ENCODE data around the gene AOPEP. TPM values are rescaled to one million over a fixed set of nuclear protein-coding genes. Genes with fewer than 3 reads are reported as not detected.

AOPEP gene
- total RNA-seq, 4 donors from 2014 or later, result 56.5 to 160 (median 103) TPM

DNA sequence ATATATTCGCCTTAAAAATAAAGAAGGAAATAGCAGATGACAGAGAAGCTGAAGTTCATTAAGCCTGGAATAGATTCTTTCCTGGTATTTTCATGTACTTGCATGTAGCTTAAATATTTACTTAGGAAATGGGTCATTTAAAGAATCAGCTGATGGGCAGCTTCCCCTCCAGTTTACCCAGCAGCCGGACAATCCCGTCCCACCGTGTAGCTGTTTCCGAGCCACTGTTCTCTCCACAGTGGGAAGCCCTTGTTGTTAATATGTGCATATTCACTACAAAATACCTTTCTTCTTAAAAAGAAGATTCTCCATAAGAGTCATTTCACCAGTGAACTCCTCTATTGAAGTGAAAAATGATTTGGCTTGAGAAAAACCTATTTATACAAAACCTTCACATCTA is 404.0 kb downstream of the AOPEP start:
- no peaks in the 10 kb centered on the region for H3K36me3 ChIP-seq

DNA sequence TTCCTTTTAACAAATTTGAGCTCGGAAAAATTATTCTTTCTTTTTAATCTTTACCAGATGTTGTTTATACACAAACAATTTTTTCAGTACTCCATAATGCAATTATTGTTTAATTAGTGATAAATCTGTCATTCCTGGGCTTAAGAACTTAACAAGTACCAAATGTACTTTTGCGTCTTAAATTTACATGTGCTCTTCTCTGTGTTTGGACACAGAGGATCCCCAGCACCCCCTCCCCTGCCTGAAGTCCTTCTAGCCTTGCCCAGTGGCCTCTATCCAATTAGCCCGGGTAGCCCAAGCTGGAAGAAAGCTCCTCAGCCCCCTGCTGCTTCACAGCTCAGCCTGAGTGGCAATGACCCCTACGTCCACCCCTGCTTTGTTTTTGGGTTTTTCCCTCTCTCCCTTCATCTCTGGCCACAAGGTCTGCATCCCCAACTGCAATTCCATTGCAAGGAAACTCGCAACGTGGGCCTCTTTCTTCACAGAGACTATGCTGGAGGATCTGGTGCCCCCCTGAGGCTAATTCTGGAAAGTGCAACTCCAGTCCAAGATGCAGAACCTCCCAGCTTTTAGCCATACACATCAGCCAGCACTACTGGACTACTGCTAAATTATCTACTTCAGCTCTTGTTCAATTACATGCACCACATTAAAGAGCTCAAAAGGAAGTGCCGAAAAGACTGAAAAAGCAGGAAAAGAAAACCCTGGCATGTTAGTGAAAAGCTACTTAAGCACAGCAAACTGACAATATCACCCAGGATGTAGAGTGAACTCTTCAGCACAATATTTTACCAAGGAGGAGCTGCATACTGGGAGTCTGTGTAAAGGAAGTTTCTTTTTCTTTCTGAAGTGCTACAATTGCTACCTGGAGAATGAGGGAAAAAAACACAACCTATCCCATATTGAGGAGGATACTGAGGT is 404.8 kb downstream of the AOPEP start:
- H3K27ac ChIP-seq, result no peak overlapping the region
- no peak overlapping the region for H3K4me3 ChIP-seq

More for the DNA sequence above, 404.0 kb downstream of the AOPEP start:
- H3K9me3 ChIP-seq, result no peaks in the 10 kb centered on the region
- H3K27me3 ChIP-seq, result no peaks in the 10 kb centered on the region
- TF ChIP-seq, protein P1, sequence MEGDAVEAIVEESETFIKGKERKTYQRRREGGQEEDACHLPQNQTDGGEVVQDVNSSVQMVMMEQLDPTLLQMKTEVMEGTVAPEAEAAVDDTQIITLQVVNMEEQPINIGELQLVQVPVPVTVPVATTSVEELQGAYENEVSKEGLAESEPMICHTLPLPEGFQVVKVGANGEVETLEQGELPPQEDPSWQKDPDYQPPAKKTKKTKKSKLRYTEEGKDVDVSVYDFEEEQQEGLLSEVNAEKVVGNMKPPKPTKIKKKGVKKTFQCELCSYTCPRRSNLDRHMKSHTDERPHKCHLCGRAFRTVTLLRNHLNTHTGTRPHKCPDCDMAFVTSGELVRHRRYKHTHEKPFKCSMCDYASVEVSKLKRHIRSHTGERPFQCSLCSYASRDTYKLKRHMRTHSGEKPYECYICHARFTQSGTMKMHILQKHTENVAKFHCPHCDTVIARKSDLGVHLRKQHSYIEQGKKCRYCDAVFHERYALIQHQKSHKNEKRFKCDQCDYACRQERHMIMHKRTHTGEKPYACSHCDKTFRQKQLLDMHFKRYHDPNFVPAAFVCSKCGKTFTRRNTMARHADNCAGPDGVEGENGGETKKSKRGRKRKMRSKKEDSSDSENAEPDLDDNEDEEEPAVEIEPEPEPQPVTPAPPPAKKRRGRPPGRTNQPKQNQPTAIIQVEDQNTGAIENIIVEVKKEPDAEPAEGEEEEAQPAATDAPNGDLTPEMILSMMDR (IDR thresholded peaks at IDR 0.05 in 4 of 5, conservative IDR thresholded peaks at IDR 0.05 in 1 of 5), result no peak
- TF ChIP-seq POLR2A (IDR thresholded peaks at IDR 0.05), result no peak
- no peak overlapping the region for H3K4me3 ChIP-seq
- ATAC-seq (no peak), DNase-seq (no peak)
- in situ Hi-C loops (cut with MboI; ENCODE audit: low sequenced_read_pairs in 4 of 4), result loop anchor here in 1 of 4 donors (10.0 kb wide), 1 partner anchor 356 kb away; no protein-coding TSS in a partner anchor
- intact Hi-C loops (cut with DNase I; ENCODE audit: low total_unique reads), result no loop called here
- no peak overlapping the region for H3K27ac ChIP-seq
- peaks cover 8 to 19% of the 10 kb centered on the region in 2 donors for H3K4me1 ChIP-seq

DNA sequence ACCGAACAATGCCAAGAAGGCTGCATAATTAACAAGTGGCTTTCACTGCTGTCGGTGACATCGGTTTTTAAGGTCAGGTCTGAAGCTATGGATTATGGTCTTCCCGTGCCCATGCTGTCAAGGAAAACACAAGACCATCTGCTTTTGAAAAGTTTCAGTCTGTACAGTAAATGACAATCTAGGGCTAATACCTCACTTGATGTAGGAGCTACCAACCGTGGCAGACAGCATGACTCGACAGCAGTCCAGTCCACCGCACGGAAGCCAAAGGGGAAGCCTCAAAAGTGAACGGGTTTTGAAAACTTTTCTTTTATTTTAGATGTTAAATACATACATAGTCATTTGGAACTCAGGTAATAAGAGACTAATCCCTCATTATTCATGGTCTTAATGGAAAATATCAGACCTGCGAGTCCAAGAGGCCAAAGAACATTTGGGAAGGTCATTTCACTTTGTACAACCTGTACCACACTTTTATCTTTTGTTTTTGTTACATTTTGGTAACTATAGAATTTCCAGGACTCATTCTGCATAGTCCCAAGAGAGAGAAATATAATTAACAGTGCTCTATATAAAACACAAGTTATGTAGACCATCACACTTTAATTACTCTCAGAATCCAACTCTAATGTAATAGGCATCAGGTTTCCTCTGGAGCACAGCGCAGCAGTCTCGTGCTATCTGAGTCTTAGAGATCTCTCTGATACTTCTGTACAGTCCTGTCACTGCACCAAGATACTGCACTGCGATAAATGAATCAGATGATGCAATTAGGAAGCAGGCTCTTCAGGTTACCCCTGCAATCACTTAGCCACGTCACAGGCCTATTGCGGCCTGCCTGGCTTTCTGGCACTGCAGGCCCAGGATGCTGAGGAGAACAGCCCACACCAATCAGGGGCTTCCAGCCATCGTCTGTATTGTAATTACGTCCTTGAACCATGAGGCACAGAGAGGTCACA is 406.1 kb downstream of the AOPEP start:
- in situ Hi-C loops (cut with MboI; ENCODE audit: low sequenced_read_pairs in 4 of 4), result loop anchor here in 1 of 4 donors (10.0 kb wide), 1 partner anchor 358 kb away; no protein-coding TSS in a partner anchor
- peak; percentile 70 to 93 for ATAC-seq

More for the DNA sequence above, 404.8 kb downstream of the AOPEP start:
- TF ChIP-seq POLR2A (IDR thresholded peaks at IDR 0.05), result no peak
- TF ChIP-seq, protein P1 (IDR thresholded peaks at IDR 0.05 in 4 of 5, conservative IDR thresholded peaks at IDR 0.05 in 1 of 5), result peak; percentile 63 to 90 (median 77)
- Histone ChIP-seq H3K9me3 (no peaks in the 10 kb centered on the region), H3K36me3 (no peaks in the 10 kb centered on the region), H3K4me1 (peaks cover 8 to 19% of the 10 kb centered on the region in 2 donors), H3K27me3 (no peaks in the 10 kb centered on the region)
- intact Hi-C loops (cut with DNase I; ENCODE audit: low total_unique reads), result loop anchor here (1.0 kb wide), 2 partner anchors 348 to 450 kb away; no protein-coding TSS in a partner anchor
- DNase-seq, result peak; percentile 34 to 64
- in situ Hi-C loops (cut with MboI; ENCODE audit: low sequenced_read_pairs in 4 of 4), result loop anchor here in 1 of 4 donors (10.0 kb wide), 1 partner anchor 356 kb away; no protein-coding TSS in a partner anchor
- peak; percentile 59 to 63 for ATAC-seq

DNA sequence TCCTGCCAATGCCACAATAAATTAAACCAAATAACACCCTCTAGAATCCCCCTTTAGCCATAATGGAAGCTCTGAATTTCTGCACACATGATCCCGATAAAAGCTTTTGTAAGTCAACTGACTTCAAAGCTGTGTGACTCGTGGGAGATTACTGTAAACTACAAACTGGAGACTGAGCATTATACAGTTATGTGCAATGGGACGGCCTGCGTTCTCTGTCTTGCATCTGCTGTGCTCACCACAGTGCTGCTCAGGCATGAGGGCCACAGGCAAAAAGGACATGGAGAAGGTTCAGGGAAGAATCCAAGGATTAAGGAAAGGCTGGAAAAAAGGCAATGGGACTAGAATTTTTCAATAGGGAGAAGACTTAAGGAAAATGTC is 406.8 kb downstream of the AOPEP start:
- H3K36me3 ChIP-seq, result no peaks in the 10 kb centered on the region
- ATAC-seq, result no peak
- intact Hi-C loops (cut with DNase I; ENCODE audit: low total_unique reads), result no loop called here

More for the DNA sequence above, 406.1 kb downstream of the AOPEP start:
- H3K27me3 ChIP-seq, result no peaks in the 10 kb centered on the region
- no peak overlapping the region for H3K4me3 ChIP-seq
- H3K4me1 ChIP-seq, result peaks cover 0 to 19% of the 10 kb centered on the region in 2 donors
- intact Hi-C loops (cut with DNase I; ENCODE audit: low total_unique reads), result no loop called here
- no peaks in the 10 kb centered on the region for H3K9me3 ChIP-seq
- TF ChIP-seq POLR2A (IDR thresholded peaks at IDR 0.05), result no peak
- TF ChIP-seq, protein P1 (IDR thresholded peaks at IDR 0.05 in 4 of 5, conservative IDR thresholded peaks at IDR 0.05 in 1 of 5), result no peak
- H3K27ac ChIP-seq, result peak overlapping the region in 1 of 4 donors; percentile 17
- peak in 1 of 2 donors; percentile 11 for DNase-seq
- H3K36me3 ChIP-seq, result no peaks in the 10 kb centered on the region

More for the DNA sequence above, 406.8 kb downstream of the AOPEP start:
- in situ Hi-C loops (cut with MboI; ENCODE audit: low sequenced_read_pairs in 4 of 4), result loop anchor here in 1 of 4 donors (10.0 kb wide), 1 partner anchor 359 kb away; no protein-coding TSS in a partner anchor
- Histone ChIP-seq H3K4me1 (peaks cover 6 to 19% of the 10 kb centered on the region in 2 donors), H3K9me3 (no peaks in the 10 kb centered on the region), H3K27ac (no peak overlapping the region), H3K4me3 (no peak overlapping the region), H3K27me3 (no peaks in the 10 kb centered on the region)
- TF ChIP-seq POLR2A (IDR thresholded peaks at IDR 0.05), result no peak
- TF ChIP-seq, protein P1 (IDR thresholded peaks at IDR 0.05 in 4 of 5, conservative IDR thresholded peaks at IDR 0.05 in 1 of 5), result no peak
- DNase-seq, result no peak
